NT2/D1 (cell line): Measurements from ENCODE around the gene GPR62.

Experiments used
- DNase-seq: peaks from one replicate; pipeline ENCODE4 v3.0.0-alpha.2; 2011; ENCODE audit warnings: low read depth, low spot score
- H3K27me3 ChIP-seq: 2 replicates; pipeline ENCODE4 v1.6.0; 2011; ENCODE audit warnings: mild to moderate bottlenecking; ENCODE audit not compliant: insufficient read length, insufficient read depth
- H3K36me3 ChIP-seq: 2 replicates; pipeline ENCODE4 v1.6.1; 2011; ENCODE audit warnings: mild to moderate bottlenecking, low read length, mixed read lengths; ENCODE audit not compliant: insufficient read depth, insufficient read length
- H3K4me1 ChIP-seq: 2 replicates; pipeline ENCODE4 v1.5.1; 2011; ENCODE audit not compliant: insufficient read depth, insufficient read length
- H3K4me3 ChIP-seq: 2 replicates; pipeline ENCODE4 v1.5.1; 2011; ENCODE audit warnings: low read depth; ENCODE audit not compliant: insufficient read length
- H3K9ac ChIP-seq: 2 replicates; pipeline ENCODE4 v1.6.0; 2011; ENCODE audit warnings: low read depth; ENCODE audit not compliant: insufficient read length
- H3K9me3 ChIP-seq: 2 replicates; pipeline ENCODE4 v1.5.1; 2011; ENCODE audit warnings: mild to moderate bottlenecking, low read length; ENCODE audit not compliant: insufficient read depth
- SUZ12 ChIP-seq: IDR thresholded peaks from 2 replicates; pipeline ENCODE4 v1.6.1; 2011; ENCODE audit not compliant: insufficient read length, insufficient read depth; ENCODE audit errors: extremely low read depth
- YY1 ChIP-seq: IDR thresholded peaks from 2 replicates; pipeline ENCODE4 v1.6.1; 2011; ENCODE audit not compliant: insufficient read length, insufficient read depth
- ZNF274 ChIP-seq: IDR thresholded peaks from 2 replicates; pipeline ENCODE4 v1.6.1; 2011; ENCODE audit warnings: mild to moderate bottlenecking, low read depth, low read length

Gene GPR62

DNA sequence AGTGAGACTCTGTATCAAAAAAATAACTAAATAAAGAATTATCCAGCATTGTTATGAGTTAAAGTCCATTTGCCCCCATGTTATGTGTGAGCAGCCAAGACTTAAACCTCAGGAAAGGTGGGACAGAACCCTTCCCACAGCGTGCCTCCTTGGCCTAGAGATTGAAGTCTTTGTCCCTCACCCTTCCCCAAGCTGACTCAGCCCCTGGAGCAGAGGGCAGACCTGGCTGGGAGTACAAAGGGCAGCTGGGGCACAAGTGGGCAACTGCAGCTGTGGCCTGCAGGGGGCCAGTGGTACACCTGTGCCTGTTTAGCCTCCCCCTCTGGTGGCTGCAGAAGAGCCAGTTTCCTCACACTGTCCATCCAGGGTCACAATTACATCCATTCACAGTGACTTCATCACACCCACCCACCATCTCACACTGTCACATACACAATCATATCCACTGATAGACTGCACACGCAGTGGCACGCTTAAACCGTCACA, 27.2 kb downstream of the GPR62 start:
- Histone ChIP-seq H3K9ac (peak overlapping the region; percentile 58), H3K4me1 (peaks cover 19% of the 10 kb centered on the region), H3K9me3 (no peaks in the 10 kb centered on the region), H3K36me3 (no peaks in the 10 kb centered on the region), H3K27me3 (no peaks in the 10 kb centered on the region), H3K4me3 (peak overlapping the region; percentile 34)
- no peak for TF ChIP-seq ZNF274
- TF ChIP-seq YY1: no peak
- TF ChIP-seq SUZ12: no peak
- no peak for DNase-seq

DNA sequence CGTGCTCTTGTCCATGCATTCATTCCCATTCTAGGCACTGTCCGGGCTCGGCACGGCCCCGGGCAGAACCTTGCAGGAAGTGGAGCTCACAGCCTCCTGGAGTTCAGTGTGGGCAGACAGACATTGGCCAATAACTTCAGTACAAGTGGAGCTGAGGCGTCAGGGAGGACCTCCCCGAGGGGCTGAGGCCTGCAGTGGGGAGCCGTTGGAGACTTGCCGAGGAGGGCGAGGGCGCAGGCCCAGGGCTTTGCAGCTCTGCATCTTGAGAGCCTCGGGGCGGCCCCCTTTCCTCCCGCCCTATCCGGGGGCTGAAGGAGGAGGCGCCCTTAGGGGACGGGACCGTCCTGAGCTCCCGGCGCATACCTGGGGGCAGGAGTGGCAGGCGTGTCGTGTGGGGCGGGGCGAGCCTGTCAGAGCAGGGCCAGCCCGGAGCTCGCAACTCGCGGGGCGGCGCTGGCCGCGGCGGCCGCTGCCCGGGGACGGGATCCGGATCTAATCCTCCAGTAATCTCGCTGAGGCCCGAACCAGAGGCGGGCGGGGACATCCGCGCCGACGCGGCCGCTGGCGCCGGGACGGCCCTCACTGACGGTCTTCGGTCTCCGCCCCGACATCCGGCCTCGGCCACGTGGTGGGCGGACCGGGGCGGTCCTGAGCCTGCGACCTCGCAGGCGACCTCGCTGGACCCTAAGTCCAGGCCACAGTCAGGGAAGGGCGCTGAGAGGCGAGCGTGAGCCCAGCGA, 27.8 kb downstream of the GPR62 start, which contains the start of gene ACY1:
Gene ACY1 (plus strand): TSS at position 698 of the 740 bp plus-strand sequence. CDS start 530 bp downstream, outside the sequence.
- Histone ChIP-seq H3K4me1 (peaks cover 19% of the 10 kb centered on the region), H3K9ac (peak within 1 kb of the TSS; percentile 58), H3K27me3 (no peaks in the 10 kb centered on the region), H3K36me3 (no peaks in the 10 kb centered on the region), H3K9me3 (no peaks in the 10 kb centered on the region), H3K4me3 (peak within 1 kb of the TSS; percentile 34)
- no peak for DNase-seq
- TF ChIP-seq ZNF274: no peak
- TF ChIP-seq SUZ12: no peak
- TF ChIP-seq YY1: no peak

- Histone ChIP-seq H3K36me3 (no peaks in the 10 kb centered on the region), H3K9me3 (no peaks in the 10 kb centered on the region), H3K4me3 (peak overlapping the region; percentile 34), H3K9ac (peak overlapping the region; percentile 58), H3K4me1 (peaks cover 23% of the 10 kb centered on the region), H3K27me3 (no peaks in the 10 kb centered on the region)
- TF ChIP-seq SUZ12 (no peak), YY1 (no peak), ZNF274 (no peak)
- DNase-seq: no peak
Observed at GRCh38 chr3:51983578-51984268, 28.5 kb downstream of the GPR62 start.

DNA sequence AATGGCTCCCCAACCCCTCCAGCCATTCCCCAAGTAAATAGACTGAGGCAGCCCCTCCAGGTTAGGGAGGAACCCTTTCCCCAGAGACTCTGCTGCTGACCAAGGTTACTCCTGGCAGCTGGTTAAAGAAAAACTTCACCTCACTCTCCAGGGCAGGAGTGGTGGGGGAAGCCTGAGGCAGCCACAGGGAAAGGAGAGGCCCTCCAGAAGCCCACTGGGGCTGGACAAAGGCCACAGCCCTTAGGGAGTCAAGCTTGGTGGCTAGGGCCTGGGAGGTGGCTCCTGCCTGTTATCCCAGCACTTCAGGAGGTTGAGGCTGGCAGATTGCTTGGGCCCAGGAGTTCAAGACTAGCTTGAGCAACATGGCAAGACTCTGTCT, 29.1 kb downstream of the GPR62 start:
- Histone ChIP-seq H3K9ac (peak overlapping the region; percentile 58), H3K27me3 (no peaks in the 10 kb centered on the region), H3K4me3 (peak overlapping the region; percentile 34), H3K36me3 (peaks cover 2% of the 10 kb centered on the region), H3K9me3 (no peaks in the 10 kb centered on the region), H3K4me1 (peaks cover 26% of the 10 kb centered on the region)
- TF ChIP-seq ZNF274 (no peak), YY1 (no peak), SUZ12 (no peak)
- no peak for DNase-seq

DNA sequence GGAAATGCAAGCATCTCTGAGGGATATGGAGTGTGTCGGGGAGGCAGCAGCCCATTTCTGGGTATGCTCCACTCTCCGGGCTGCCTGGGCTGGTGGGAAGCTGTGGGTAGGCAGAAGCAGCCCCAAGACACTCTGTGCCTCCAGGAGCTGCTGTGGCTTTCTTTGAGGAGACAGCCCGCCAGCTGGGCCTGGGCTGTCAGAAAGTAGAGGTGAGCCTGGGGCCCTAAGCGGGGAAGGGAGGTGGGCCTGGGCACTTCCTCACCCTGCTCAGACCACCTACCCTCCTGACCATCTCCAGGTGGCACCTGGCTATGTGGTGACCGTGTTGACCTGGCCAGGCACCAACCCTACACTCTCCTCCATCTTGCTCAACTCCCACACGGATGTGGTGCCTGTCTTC, 29.9 kb downstream of the GPR62 start:
- Histone ChIP-seq H3K27me3 (no peaks in the 10 kb centered on the region), H3K4me3 (no peak overlapping the region), H3K4me1 (peaks cover 30% of the 10 kb centered on the region), H3K9me3 (no peaks in the 10 kb centered on the region), H3K36me3 (peaks cover 4% of the 10 kb centered on the region), H3K9ac (no peak overlapping the region)
- no peak for TF ChIP-seq YY1
- no peak for TF ChIP-seq ZNF274
- no peak for TF ChIP-seq SUZ12
- DNase-seq: no peak

- Histone ChIP-seq H3K9me3 (no peaks in the 10 kb centered on the region), H3K36me3 (peaks cover 5% of the 10 kb centered on the region), H3K4me1 (peaks cover 30% of the 10 kb centered on the region), H3K4me3 (no peak overlapping the region), H3K9ac (no peak overlapping the region), H3K27me3 (no peaks in the 10 kb centered on the region)
- DNase-seq: no peak
- TF ChIP-seq YY1 (no peak), SUZ12 (no peak), ZNF274 (no peak)
Observed at GRCh38 chr3:51986010-51986947, 31.1 kb downstream of the GPR62 start.
